Ascending aorta (tissue), 2 donors: ENCODE data around the gene SORCS2. TPM values are rescaled to one million over a fixed set of nuclear protein-coding genes. Genes with fewer than 3 reads are reported as not detected.

Experiments
- DNase-seq, 2 donors: peaks; one replicate each; pipeline ENCODE4 v3.0.0-alpha.2; 2019; ENCODE audit warnings: low spot score in 2 of 2
- H3K27ac ChIP-seq, 2 donors: fragments of 200-600 bp; sonication (generic); one replicate each; pipeline ENCODE4 v1.5.1; 2016 to 2017; ENCODE audit warnings: mild to moderate bottlenecking in 1 of 2
- H3K27me3 ChIP-seq: fragments of 200-600 bp; sonication (generic); one replicate; pipeline ENCODE4 v1.5.1; 2017
- H3K36me3 ChIP-seq, 2 donors: fragments of 200-600 bp; sonication (generic); one replicate each; pipeline ENCODE4 v1.5.1; 2016
- H3K4me1 ChIP-seq, 2 donors: fragments of 200-600 bp; sonication (generic); one replicate each; pipeline ENCODE4 v1.5.1; 2016 to 2017; ENCODE audit warnings: mild to moderate bottlenecking in 1 of 2
- H3K4me3 ChIP-seq, 2 donors: fragments of 200-600 bp; sonication (generic); one replicate each; pipeline ENCODE4 v1.5.1; 2016 to 2017; ENCODE audit warnings: mild to moderate bottlenecking in 1 of 2
- H3K9me3 ChIP-seq, 2 donors: fragments of 200-600 bp; sonication (generic); one replicate each; pipeline ENCODE4 v1.5.1; 2016
- intact Hi-C: fragments of 100-400 bp; cut with DNase I; formaldehyde crosslinking; loops from one replicate; pipeline ENCODE4 v1.15.1; 2023
- total RNA-seq: library from RNA; depleted of rRNA; stranded (reverse); fragments of >200 nt; gene quantifications from one replicate; pipeline ENCODE4 v1.1.0, GENCODE V29; 2016
- TF ChIP-seq, protein P1 (sequence below), 3 experiments: fragments of 200-600 bp in 2 of 3; fragments of 450-650 bp in 1 of 3; sonication (generic) in 2 of 3; IDR thresholded peaks; one replicate each; pipeline ENCODE4 v1.5.1; 2016 to 2019; ENCODE audit warnings: antibody characterized with exemption in 3 of 3, mild to moderate bottlenecking in 1 of 3, moderate library complexity in 1 of 3

The SORCS2 gene
- total RNA-seq, 1 donor from 2014 or later = 0.32 TPM

DNA sequence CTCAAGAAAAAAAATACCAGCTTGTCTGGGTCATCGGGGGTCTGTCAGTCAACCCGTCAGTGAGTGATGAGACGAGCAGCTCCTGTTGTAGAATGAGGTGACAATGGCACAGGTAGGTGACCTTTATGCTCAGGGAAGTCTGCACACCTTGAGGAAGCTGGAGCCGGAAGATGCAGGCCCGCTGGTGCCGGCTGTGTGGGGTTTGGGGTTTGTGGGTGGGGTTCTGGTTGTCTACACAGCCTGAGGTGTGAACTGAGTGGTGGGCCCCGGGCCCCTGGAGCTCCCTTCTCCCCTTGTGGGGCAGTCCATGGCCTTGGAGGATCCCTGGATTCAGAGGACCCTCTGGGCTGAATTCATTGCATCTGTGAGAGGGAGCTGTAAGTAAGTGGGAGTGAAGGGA lies 75.5 kb downstream of the SORCS2 start:
- H3K36me3 ChIP-seq = no peaks in the 10 kb centered on the region
- H3K4me1 ChIP-seq = no peaks in the 10 kb centered on the region
- TF ChIP-seq, protein P1, sequence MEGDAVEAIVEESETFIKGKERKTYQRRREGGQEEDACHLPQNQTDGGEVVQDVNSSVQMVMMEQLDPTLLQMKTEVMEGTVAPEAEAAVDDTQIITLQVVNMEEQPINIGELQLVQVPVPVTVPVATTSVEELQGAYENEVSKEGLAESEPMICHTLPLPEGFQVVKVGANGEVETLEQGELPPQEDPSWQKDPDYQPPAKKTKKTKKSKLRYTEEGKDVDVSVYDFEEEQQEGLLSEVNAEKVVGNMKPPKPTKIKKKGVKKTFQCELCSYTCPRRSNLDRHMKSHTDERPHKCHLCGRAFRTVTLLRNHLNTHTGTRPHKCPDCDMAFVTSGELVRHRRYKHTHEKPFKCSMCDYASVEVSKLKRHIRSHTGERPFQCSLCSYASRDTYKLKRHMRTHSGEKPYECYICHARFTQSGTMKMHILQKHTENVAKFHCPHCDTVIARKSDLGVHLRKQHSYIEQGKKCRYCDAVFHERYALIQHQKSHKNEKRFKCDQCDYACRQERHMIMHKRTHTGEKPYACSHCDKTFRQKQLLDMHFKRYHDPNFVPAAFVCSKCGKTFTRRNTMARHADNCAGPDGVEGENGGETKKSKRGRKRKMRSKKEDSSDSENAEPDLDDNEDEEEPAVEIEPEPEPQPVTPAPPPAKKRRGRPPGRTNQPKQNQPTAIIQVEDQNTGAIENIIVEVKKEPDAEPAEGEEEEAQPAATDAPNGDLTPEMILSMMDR (IDR thresholded peaks at IDR 0.05) = no peak
- H3K27me3 ChIP-seq = no peaks in the 10 kb centered on the region
- intact Hi-C loops = no loop called here
- no peak overlapping the region for H3K27ac ChIP-seq
- H3K4me3 ChIP-seq = no peak overlapping the region
- H3K9me3 ChIP-seq = no peaks in the 10 kb centered on the region
- no peak for DNase-seq

DNA sequence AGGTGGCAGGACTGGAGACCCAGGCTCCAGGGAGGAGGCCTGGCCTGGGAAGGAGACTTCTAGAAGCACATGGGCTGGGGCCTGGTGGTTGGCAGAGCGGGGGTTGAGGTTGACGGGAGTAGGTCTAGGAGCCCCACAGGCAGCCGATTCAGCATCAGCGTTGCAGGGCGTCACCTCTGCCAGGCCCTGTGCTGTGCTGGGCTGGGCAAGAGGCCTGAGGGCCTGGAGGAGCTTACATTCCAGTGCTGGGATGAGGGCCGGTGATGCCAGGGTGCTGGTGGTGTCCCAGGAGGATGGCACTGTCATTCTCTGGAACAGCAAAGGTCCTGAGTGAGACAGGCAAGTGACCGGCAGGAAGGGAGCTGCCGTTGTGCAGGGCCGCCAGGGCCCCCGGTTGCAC lies 76.6 kb downstream of the SORCS2 start:
- H3K4me3 ChIP-seq = no peak overlapping the region
- no peaks in the 10 kb centered on the region for H3K9me3 ChIP-seq
- TF ChIP-seq, protein P1 (IDR thresholded peaks at IDR 0.05) = no peak
- H3K27ac ChIP-seq = no peak overlapping the region
- no peak for DNase-seq
- intact Hi-C loops = no loop called here
- H3K4me1 ChIP-seq = no peaks in the 10 kb centered on the region
- H3K36me3 ChIP-seq = no peaks in the 10 kb centered on the region
- H3K27me3 ChIP-seq = no peaks in the 10 kb centered on the region

DNA sequence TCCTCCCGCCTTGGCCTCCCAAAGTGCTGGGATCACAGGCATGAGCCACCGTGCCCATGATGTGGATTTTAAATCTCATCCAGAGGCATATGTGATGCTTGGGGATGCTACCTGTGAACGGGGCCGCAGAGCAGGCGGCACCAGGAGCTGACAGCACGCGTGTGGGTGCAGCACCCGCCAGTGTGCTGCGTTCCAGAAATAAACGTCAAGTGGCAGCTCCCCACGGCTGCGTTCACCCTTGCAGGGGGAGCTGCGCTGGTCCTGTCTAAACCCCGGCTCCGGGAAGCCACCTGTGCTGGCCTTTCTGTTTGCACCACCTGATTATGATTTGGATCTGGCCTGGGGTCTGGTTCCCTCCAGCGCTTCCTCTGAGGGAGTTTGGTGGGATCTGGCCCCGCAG lies 77.8 kb downstream of the SORCS2 start:
- Histone ChIP-seq H3K9me3 (no peaks in the 10 kb centered on the region), H3K4me1 (no peaks in the 10 kb centered on the region), H3K36me3 (no peaks in the 10 kb centered on the region), H3K27ac (no peak overlapping the region), H3K27me3 (no peaks in the 10 kb centered on the region), H3K4me3 (no peak overlapping the region)
- intact Hi-C loops = no loop called here
- no peak for DNase-seq
- TF ChIP-seq, protein P1 (IDR thresholded peaks at IDR 0.05) = no peak

DNA sequence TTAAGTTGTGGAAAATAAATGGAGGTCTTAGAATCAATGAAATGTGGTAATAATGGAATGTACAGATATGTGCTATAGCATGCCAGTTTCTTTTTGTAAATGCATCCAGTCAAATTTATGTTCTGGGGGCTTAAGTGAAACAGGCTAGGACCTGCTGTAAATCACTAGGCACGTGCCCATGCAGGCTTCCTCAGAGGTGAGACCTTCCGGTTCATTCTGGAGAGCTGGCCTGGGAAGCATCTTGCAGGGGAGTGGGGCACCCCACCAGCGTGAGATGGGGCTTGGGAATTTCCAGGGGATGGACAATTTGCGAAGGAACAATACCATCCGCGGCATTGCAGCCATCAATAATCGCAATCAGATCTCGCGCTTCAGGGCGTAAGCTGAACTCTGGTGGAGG lies 80.1 kb downstream of the SORCS2 start:
- H3K36me3 ChIP-seq = no peaks in the 10 kb centered on the region
- TF ChIP-seq, protein P1 (IDR thresholded peaks at IDR 0.05) = no peak
- DNase-seq = no peak
- intact Hi-C loops = no loop called here
- H3K4me1 ChIP-seq = no peaks in the 10 kb centered on the region
- H3K27ac ChIP-seq = no peak overlapping the region
- H3K27me3 ChIP-seq = no peaks in the 10 kb centered on the region
- no peaks in the 10 kb centered on the region for H3K9me3 ChIP-seq
- H3K4me3 ChIP-seq = no peak overlapping the region

DNA sequence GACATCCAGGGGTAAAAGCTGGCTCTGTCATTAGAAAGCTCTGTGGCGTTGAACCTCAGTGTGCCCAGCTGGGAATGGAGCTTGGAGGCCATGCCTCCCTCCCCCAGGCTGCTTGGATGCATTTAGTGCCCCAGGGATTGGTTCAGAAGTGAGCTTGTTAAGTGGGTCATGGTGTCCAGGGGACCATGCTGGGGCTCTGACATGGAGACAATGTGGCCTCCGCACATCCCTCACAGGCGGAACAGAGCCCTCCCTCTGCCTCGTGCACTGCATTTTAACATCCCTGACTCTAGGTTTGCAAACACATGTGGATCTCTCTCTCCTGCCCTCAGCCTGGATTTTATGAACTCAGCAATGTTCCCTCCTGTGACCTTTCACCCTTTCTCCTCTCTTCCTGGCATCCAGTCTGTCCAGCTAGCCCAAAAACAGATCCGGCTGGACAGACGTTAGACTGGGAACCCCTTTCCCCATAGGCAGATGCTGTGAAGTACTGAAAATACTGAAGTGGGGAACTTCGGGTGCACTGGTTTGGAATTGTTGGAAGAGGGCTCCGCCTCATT lies 81.5 kb downstream of the SORCS2 start:
- no peak overlapping the region for H3K27ac ChIP-seq
- H3K9me3 ChIP-seq = no peaks in the 10 kb centered on the region
- DNase-seq = no peak
- H3K4me1 ChIP-seq = no peaks in the 10 kb centered on the region
- H3K27me3 ChIP-seq = no peaks in the 10 kb centered on the region
- no peaks in the 10 kb centered on the region for H3K36me3 ChIP-seq
- H3K4me3 ChIP-seq = no peak overlapping the region
- intact Hi-C loops = no loop called here
- TF ChIP-seq, protein P1 (IDR thresholded peaks at IDR 0.05) = no peak

DNA sequence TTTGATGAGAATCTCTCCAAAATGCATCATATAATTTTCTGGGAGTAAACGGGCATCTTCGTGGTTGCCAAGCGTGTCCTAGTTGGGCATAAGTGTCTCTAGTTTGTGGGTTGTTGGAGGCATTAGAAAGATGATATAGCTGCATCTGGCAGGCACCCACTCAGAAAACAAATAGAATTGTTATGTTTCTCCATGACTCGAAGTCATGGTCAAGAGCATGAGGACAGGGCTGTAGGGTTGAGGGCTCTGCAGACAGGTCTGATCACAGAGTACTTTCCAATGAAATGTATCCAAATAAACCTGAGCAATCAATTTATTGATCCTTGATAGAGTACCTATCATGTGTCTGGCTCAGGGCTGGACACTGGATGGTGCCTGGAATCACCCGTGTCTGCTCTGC lies 82.7 kb downstream of the SORCS2 start:
- TF ChIP-seq, protein P1 (IDR thresholded peaks at IDR 0.05) = no peak

More for the DNA sequence above, 82.7 kb downstream of the SORCS2 start:
- Histone ChIP-seq H3K4me1 (no peaks in the 10 kb centered on the region), H3K36me3 (no peaks in the 10 kb centered on the region), H3K9me3 (no peaks in the 10 kb centered on the region), H3K27ac (no peak overlapping the region), H3K27me3 (no peaks in the 10 kb centered on the region), H3K4me3 (no peak overlapping the region)
- intact Hi-C loops = no loop called here
- no peak for DNase-seq
